Small intestine (tissue), 7 donors: ENCODE results near the gene MROH7. TPM values are rescaled to one million over a fixed set of nuclear protein-coding genes. Genes with fewer than 3 reads are reported as not detected.

Experiments
- DNase-seq, 2 donors: peaks; one replicate each; pipeline versions ENCODE4 v3.0.0 to v3.0.0-alpha.2; 2013
- FAIRE-seq: peaks from 2 replicates; lab custom pipeline; 2012; peaks lifted over from hg19 to GRCh38; lab: Jason Lieb, UNC
- H3K27ac ChIP-seq, 3 donors: one replicate each; pipeline ENCODE4 v1.5.1; 2013; ENCODE audit warnings: low read length in 2 of 3, mild to moderate bottlenecking in 2 of 3, control low read depth in 1 of 3, inconsistent platforms in 1 of 3, low read depth in 1 of 3, moderate library complexity in 1 of 3
- H3K27me3 ChIP-seq, 3 donors: one replicate each; pipeline ENCODE4 v1.6.1; 2013; ENCODE audit warnings: low read length in 3 of 3, inconsistent platforms in 1 of 3; ENCODE audit not compliant: control insufficient read depth in 3 of 3, insufficient read depth in 3 of 3
- H3K36me3 ChIP-seq, 3 donors: one replicate each; pipeline ENCODE4 v1.6.1; 2013; ENCODE audit warnings: low read length in 3 of 3, inconsistent platforms in 1 of 3, low read depth in 1 of 3, mild to moderate bottlenecking in 1 of 3, moderate library complexity in 1 of 3; ENCODE audit not compliant: control insufficient read depth in 3 of 3, insufficient read depth in 2 of 3
- H3K4me1 ChIP-seq, 3 donors: one replicate each; pipeline ENCODE4 v1.6.1; 2013; ENCODE audit warnings: low read length in 2 of 3, inconsistent platforms in 1 of 3, low read depth in 1 of 3, mild to moderate bottlenecking in 1 of 3, moderate library complexity in 1 of 3; ENCODE audit not compliant: control insufficient read depth in 3 of 3, insufficient read depth in 2 of 3
- H3K4me3 ChIP-seq, 3 donors: one replicate each; pipeline ENCODE4 v1.5.1; 2013; ENCODE audit warnings: low read length in 3 of 3, control low read depth in 1 of 3, inconsistent platforms in 1 of 3, low read depth in 1 of 3, mild to moderate bottlenecking in 1 of 3, moderate library complexity in 1 of 3
- H3K9me3 ChIP-seq, 2 donors: one replicate each; pipeline ENCODE4 v1.6.1; 2013; ENCODE audit warnings: low read depth in 1 of 2, low read length in 1 of 2; ENCODE audit not compliant: control insufficient read depth in 2 of 2, insufficient read depth in 1 of 2
- WGBS, 3 donors: extraction: QIAGEN DNeasy Blood & Tissue Kit; methylation state at CpG; one replicate each; pipeline ENCODE4 v1.1.7; 2013; 5-methylcytosine and 5-hydroxymethylcytosine counted together
- polyA plus RNA-seq, 4 donors: library from polyadenylated mRNA; stranded (reverse) in 3 of 4; unstranded in 1 of 4; fragments of 200-250 nt in 3 of 4; fragments of 120-200 nt in 1 of 4; gene quantifications; one replicate each; pipeline versions ENCODE4 v1.2.1 to v1.2.3, GENCODE V29; 2013
- donor health status: healthy with polysubstance abuse.
- donor health status: control.
- donor health status: control.
- donor health status: Bipolar disorder and iron deficiency.
- donor health status: healthy.

Gene MROH7
- polyA plus RNA-seq, 4 donors, result 1.3 to 27.5 (median 6.6) TPM

GRCh38 chr1:54710434-54710833 lies 68.8 kb downstream of the MROH7 start:
- no peak for FAIRE-seq
- H3K9me3 ChIP-seq, result no peaks in the 10 kb centered on the region
- H3K27ac ChIP-seq, result no peak overlapping the region
- no peaks in the 10 kb centered on the region for H3K4me1 ChIP-seq
- DNase-seq, result no peak
- no peaks in the 10 kb centered on the region for H3K27me3 ChIP-seq
- WGBS, 3 donors, result 82 to 86% (median 84%) methylated on average over 3 of the region's 3 CpGs
- peaks cover 0 to 10% (median 0%) of the 10 kb centered on the region in 3 donors for H3K36me3 ChIP-seq
- no peak overlapping the region for H3K4me3 ChIP-seq

- Histone ChIP-seq H3K4me1 (no peaks in the 10 kb centered on the region), H3K36me3 (peaks cover 0 to 9% (median 0%) of the 10 kb centered on the region in 3 donors), H3K9me3 (no peaks in the 10 kb centered on the region), H3K27me3 (no peaks in the 10 kb centered on the region), H3K4me3 (no peak overlapping the region), H3K27ac (no peak overlapping the region)
- DNase-seq (no peak), FAIRE-seq (no peak)
- 85 to 87% (median 87%) methylated on average over 6 of the region's 6 CpGs for WGBS, 3 donors
Observed at GRCh38 chr1:54710841-54711240, 69.3 kb downstream of the MROH7 start.

- no peaks in the 10 kb centered on the region for H3K9me3 ChIP-seq
- peaks cover 0 to 5% (median 0%) of the 10 kb centered on the region in 3 donors for H3K36me3 ChIP-seq
- FAIRE-seq (no peak), DNase-seq (no peak)
- no peak overlapping the region for H3K27ac ChIP-seq
- H3K4me3 ChIP-seq, result no peak overlapping the region
- WGBS, 3 donors, result 90 to 92% (median 90%) methylated on average over 10 of the region's 10 CpGs
- H3K4me1 ChIP-seq, result no peaks in the 10 kb centered on the region
- no peaks in the 10 kb centered on the region for H3K27me3 ChIP-seq
Observed at GRCh38 chr1:54711536-54711935, 70.0 kb downstream of the MROH7 start.

GRCh38 chr1:54714881-54715492 lies 73.4 kb downstream of the MROH7 start:
- H3K4me1 ChIP-seq, result peaks cover 0 to 2% (median 0%) of the 10 kb centered on the region in 3 donors
- FAIRE-seq (no peak), DNase-seq (no peak)
- H3K36me3 ChIP-seq, result peaks cover 0 to 8% (median 3%) of the 10 kb centered on the region in 3 donors
- 91 to 96% (median 92%) methylated on average over 7 of the region's 7 CpGs for WGBS, 3 donors
- H3K9me3 ChIP-seq, result no peaks in the 10 kb centered on the region
- H3K27ac ChIP-seq, result peak overlapping the region in 1 of 3 donors; percentile 66
- H3K4me3 ChIP-seq, result peak overlapping the region; percentile 22 to 97 (median 83)
- no peaks in the 10 kb centered on the region for H3K27me3 ChIP-seq

- H3K36me3 ChIP-seq, result peaks cover 0 to 8% (median 5%) of the 10 kb centered on the region in 3 donors
- peak; percentile 88 to 95 for DNase-seq
- H3K27ac ChIP-seq, result peak within 1 kb of the TSS; percentile 58 to 83 (median 77)
- peak within 1 kb of the TSS; percentile 77 to 97 (median 83) for H3K4me3 ChIP-seq
- FAIRE-seq, result no peak
- H3K4me1 ChIP-seq, result peaks cover 0 to 2% (median 0%) of the 10 kb centered on the region in 3 donors
- H3K9me3 ChIP-seq, result no peaks in the 10 kb centered on the region
- H3K27me3 ChIP-seq, result no peaks in the 10 kb centered on the region
- 0 to 1% (median 1%) methylated on average over 50 to 51 of the region's 51 CpGs for WGBS, 3 donors
Observed at GRCh38 chr1:54715493-54716298, 74.1 kb downstream of the MROH7 start, which contains the start of gene TTC4. Gene TTC4, plus strand, starts transcription at chr1:54715861. Its CDS starts 48 bp downstream, at chr1:54715909.

GRCh38 chr1:54716299-54717047 lies 74.9 kb downstream of the MROH7 start:
- H3K4me3 ChIP-seq, result peak overlapping the region; percentile 77 to 97 (median 83)
- FAIRE-seq, result no peak
- WGBS, 3 donors, result 22 to 32% (median 23%) methylated on average over 8 of the region's 8 CpGs
- H3K27me3 ChIP-seq, result no peaks in the 10 kb centered on the region
- H3K4me1 ChIP-seq, result peaks cover 0 to 2% (median 0%) of the 10 kb centered on the region in 3 donors
- DNase-seq, result no peak
- H3K27ac ChIP-seq, result peak overlapping the region in 2 of 3 donors; percentile 77 to 83
- no peaks in the 10 kb centered on the region for H3K9me3 ChIP-seq
- peaks cover 0 to 8% (median 5%) of the 10 kb centered on the region in 3 donors for H3K36me3 ChIP-seq

GRCh38 chr1:54721719-54722118 lies 80.1 kb downstream of the MROH7 start:
- no peak overlapping the region for H3K4me3 ChIP-seq
- H3K27ac ChIP-seq, result no peak overlapping the region
- DNase-seq, result no peak
- no peak for FAIRE-seq
- H3K36me3 ChIP-seq, result peaks cover 8 to 20% (median 12%) of the 10 kb centered on the region in 3 donors
- no peaks in the 10 kb centered on the region for H3K27me3 ChIP-seq
- peaks cover 0 to 11% of the 10 kb centered on the region in 2 donors for H3K9me3 ChIP-seq
- peaks cover 0 to under 1% (median 0%) of the 10 kb centered on the region in 3 donors for H3K4me1 ChIP-seq

- H3K27me3 ChIP-seq, result no peaks in the 10 kb centered on the region
- H3K36me3 ChIP-seq, result peaks cover 9 to 19% (median 16%) of the 10 kb centered on the region in 3 donors
- no peak overlapping the region for H3K27ac ChIP-seq
- FAIRE-seq (no peak), DNase-seq (no peak)
- no peak overlapping the region for H3K4me3 ChIP-seq
- no peaks in the 10 kb centered on the region for H3K4me1 ChIP-seq
- H3K9me3 ChIP-seq, result peaks cover 0 to 11% of the 10 kb centered on the region in 2 donors
Observed at GRCh38 chr1:54723985-54724384, 82.4 kb downstream of the MROH7 start.
